NCI-H526 (cell line): ENCODE results near the gene SMAD6.

Experiments used
- DNase-seq, 2 experiments: peaks; one replicate each; lab custom pipeline; 2025; lab: John Stamatoyannopoulos, UW

SMAD6 gene

GRCh38 chr15:66798426-66799061 lies 96.5 kb downstream of the SMAD6 start:
- no peak for DNase-seq

- DNase-seq = no peak
These were observed 97.2 kb downstream of the SMAD6 start for GRCh38 chr15:66799242-66799641.

GRCh38 chr15:66800584-66801235 lies 98.7 kb downstream of the SMAD6 start:
- no peak for DNase-seq

- DNase-seq = no peak
These were observed 99.2 kb downstream of the SMAD6 start for GRCh38 chr15:66801266-66801665.

- DNase-seq = no peak
These were observed 100.3 kb downstream of the SMAD6 start for GRCh38 chr15:66802025-66803001.

- DNase-seq = no peak
These were observed 101.2 kb downstream of the SMAD6 start for GRCh38 chr15:66803182-66803729.

GRCh38 chr15:66803749-66804148 lies 101.7 kb downstream of the SMAD6 start:
- no peak for DNase-seq

GRCh38 chr15:66805202-66805885 lies 103.3 kb downstream of the SMAD6 start:
- no peak for DNase-seq

- DNase-seq = no peak
These were observed 106.3 kb downstream of the SMAD6 start for GRCh38 chr15:66808181-66808824.

GRCh38 chr15:66809664-66810063 lies 107.6 kb downstream of the SMAD6 start:
- DNase-seq = no peak

- DNase-seq = no peak
These were observed 113.3 kb downstream of the SMAD6 start for GRCh38 chr15:66815318-66815717.

GRCh38 chr15:66816201-66816600 lies 114.2 kb downstream of the SMAD6 start:
- DNase-seq = no peak

- DNase-seq = no peak
These were observed 117.0 kb downstream of the SMAD6 start for GRCh38 chr15:66819084-66819483.

GRCh38 chr15:66820481-66821176 lies 118.6 kb downstream of the SMAD6 start:
- no peak for DNase-seq

GRCh38 chr15:66821307-66821706 lies 119.3 kb downstream of the SMAD6 start:
- no peak for DNase-seq

- no peak for DNase-seq
These were observed 120.1 kb downstream of the SMAD6 start for GRCh38 chr15:66822114-66822513.

GRCh38 chr15:66822576-66822975 lies 120.5 kb downstream of the SMAD6 start:
- no peak for DNase-seq

- DNase-seq = no peak
These were observed 121.6 kb downstream of the SMAD6 start for GRCh38 chr15:66823601-66824000.

- no peak for DNase-seq
These were observed 122.4 kb downstream of the SMAD6 start for GRCh38 chr15:66824424-66824823.

- DNase-seq = no peak
These were observed 123.1 kb downstream of the SMAD6 start for GRCh38 chr15:66825139-66825538.

GRCh38 chr15:66825731-66826130 lies 123.7 kb downstream of the SMAD6 start:
- DNase-seq = no peak
